ENCODE results near the gene PTGDR2.

DNA sequence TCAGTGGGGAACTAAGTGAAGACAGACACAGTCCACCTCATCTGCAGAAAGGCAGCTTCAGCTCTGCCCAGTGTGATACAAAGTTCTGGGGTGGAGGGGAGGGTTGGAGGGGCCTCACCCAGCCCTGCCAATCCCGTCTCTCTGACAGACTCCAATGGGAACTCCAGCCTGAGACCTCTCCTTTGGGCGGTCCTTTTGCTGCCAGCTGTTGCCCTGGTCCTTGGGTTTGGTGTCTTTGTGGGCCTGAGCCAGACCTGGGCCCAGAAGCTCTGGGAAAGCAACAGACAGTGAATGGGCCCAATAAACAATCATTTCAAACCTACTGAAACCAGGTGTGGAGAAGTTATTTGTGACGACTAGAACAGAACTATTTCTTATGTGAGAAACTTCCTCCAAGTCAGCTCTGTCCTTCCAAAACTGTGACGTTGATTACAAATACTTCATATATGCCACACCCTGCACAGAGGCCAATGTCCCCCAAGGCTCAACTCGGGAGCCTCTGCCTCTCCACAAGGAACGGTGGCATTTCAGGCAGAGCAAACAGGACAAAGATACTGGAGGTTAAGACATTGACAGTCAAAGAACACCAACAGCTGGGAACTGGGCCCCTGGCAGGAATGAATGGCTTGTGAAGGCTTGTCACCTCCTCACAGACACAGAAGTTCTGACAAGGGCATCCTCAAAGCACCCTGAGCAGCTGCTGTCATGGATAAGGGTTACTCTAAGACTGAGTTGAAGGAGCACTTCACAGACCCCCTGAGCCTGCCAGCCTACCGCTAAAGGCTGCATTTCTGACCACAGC lies 19.8 kb upstream of the PTGDR2 start:
- TF ChIP-seq, protein P1, sequence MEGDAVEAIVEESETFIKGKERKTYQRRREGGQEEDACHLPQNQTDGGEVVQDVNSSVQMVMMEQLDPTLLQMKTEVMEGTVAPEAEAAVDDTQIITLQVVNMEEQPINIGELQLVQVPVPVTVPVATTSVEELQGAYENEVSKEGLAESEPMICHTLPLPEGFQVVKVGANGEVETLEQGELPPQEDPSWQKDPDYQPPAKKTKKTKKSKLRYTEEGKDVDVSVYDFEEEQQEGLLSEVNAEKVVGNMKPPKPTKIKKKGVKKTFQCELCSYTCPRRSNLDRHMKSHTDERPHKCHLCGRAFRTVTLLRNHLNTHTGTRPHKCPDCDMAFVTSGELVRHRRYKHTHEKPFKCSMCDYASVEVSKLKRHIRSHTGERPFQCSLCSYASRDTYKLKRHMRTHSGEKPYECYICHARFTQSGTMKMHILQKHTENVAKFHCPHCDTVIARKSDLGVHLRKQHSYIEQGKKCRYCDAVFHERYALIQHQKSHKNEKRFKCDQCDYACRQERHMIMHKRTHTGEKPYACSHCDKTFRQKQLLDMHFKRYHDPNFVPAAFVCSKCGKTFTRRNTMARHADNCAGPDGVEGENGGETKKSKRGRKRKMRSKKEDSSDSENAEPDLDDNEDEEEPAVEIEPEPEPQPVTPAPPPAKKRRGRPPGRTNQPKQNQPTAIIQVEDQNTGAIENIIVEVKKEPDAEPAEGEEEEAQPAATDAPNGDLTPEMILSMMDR (IDR thresholded peaks at IDR 0.05): no peak
- no peak for TF ChIP-seq POLR2A (IDR thresholded peaks at IDR 0.05)

Measured in body of pancreas (tissue), 4 donors.